ENCODE data around the gene PCDH15. TPM values are rescaled to one million over a fixed set of nuclear protein-coding genes. Genes with fewer than 3 reads are reported as not detected.

The PCDH15 gene
- total and polyA plus RNA-seq, 2 experiments from 2014 or later = 0.29 to 0.66 TPM

DNA sequence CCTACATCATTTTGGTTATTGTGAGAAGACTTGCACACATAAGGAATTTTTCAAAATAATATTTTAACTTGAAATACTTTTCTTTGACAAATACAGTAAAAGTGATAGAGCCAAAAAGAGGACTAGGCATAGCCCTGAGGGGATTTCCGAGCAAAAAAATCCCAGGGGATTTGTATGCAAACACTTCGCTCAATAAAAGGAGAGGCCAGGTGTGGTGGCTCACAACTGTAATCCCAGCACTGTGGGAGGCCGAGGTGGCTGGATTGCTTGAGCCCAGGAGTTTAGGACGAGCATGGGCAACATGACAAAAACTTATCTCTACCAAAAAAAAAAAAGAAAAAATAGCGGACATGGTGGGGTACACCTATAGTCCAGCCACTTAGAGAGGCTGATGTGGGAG lies 193.0 kb downstream of the PCDH15 start (continued):
- TF ChIP-seq JUNB (IDR thresholded peaks at IDR 0.05; ENCODE audit: unreplicated experiment) = no peak
- no peak for TF ChIP-seq EZH2 (IDR thresholded peaks at IDR 0.05; ENCODE audit: low read depth, unreplicated experiment)
- TF ChIP-seq, protein P1, sequence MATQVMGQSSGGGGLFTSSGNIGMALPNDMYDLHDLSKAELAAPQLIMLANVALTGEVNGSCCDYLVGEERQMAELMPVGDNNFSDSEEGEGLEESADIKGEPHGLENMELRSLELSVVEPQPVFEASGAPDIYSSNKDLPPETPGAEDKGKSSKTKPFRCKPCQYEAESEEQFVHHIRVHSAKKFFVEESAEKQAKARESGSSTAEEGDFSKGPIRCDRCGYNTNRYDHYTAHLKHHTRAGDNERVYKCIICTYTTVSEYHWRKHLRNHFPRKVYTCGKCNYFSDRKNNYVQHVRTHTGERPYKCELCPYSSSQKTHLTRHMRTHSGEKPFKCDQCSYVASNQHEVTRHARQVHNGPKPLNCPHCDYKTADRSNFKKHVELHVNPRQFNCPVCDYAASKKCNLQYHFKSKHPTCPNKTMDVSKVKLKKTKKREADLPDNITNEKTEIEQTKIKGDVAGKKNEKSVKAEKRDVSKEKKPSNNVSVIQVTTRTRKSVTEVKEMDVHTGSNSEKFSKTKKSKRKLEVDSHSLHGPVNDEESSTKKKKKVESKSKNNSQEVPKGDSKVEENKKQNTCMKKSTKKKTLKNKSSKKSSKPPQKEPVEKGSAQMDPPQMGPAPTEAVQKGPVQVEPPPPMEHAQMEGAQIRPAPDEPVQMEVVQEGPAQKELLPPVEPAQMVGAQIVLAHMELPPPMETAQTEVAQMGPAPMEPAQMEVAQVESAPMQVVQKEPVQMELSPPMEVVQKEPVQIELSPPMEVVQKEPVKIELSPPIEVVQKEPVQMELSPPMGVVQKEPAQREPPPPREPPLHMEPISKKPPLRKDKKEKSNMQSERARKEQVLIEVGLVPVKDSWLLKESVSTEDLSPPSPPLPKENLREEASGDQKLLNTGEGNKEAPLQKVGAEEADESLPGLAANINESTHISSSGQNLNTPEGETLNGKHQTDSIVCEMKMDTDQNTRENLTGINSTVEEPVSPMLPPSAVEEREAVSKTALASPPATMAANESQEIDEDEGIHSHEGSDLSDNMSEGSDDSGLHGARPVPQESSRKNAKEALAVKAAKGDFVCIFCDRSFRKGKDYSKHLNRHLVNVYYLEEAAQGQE (IDR thresholded peaks at IDR 0.05; ENCODE audit: unreplicated experiment) = no peak
- no peak for TF ChIP-seq ZNF331 (CRISPR knock-in tag; IDR thresholded peaks at IDR 0.05; ENCODE audit: low read depth)
- no peak for TF ChIP-seq STAT1 (IDR thresholded peaks at IDR 0.05; ENCODE audit: unreplicated experiment)

DNA sequence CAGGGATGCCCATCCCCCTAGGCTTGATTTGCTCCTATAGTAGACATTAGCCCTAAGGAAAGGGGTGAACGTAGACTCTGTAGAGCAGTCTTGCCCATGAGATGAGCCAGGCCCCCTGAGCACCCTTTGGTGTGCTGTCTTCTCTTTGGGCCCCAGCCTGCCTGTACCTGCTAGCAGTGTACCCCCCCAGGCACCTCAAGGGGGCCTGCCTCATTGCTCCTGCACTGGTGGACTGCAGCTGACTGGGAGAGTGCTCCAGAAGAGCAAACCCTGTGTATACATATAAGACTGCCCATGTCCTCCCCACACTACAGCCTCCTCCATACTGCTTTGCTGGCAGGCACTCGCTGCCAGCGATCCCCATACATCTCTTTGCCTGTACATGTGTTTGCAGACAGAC lies 206.7 kb downstream of the PCDH15 start:
- Histone ChIP-seq H3K36me3 (ENCODE audit: insufficient read depth) (no peaks in the 10 kb centered on the region), H3K27ac (ENCODE audit: low read depth) (no peak overlapping the region), H3K9me2 (ENCODE audit: insufficient read depth) (no peaks in the 10 kb centered on the region), H3K4me2 (no peak overlapping the region), H3K4me3 (no peak overlapping the region), H3F3A (replicated peaks; ENCODE audit: low read depth) (no peaks in the 10 kb centered on the region), H3K4me1 (ENCODE audit: insufficient read depth) (no peaks in the 10 kb centered on the region), H3K27me3 (ENCODE audit: insufficient read depth) (no peaks in the 10 kb centered on the region), H4K20me1 (replicated peaks; ENCODE audit: insufficient read depth) (no peaks in the 10 kb centered on the region), H3K79me2 (replicated peaks; ENCODE audit: insufficient read depth) (no peaks in the 10 kb centered on the region), H2AFZ (no peak overlapping the region)
- H3K4me1 Mint-ChIP-seq = no peaks in the 10 kb centered on the region
- ATAC-seq (no peak), DNase-seq (ENCODE audit: low spot score) (no peak)
- no peak overlapping the region for H3K27ac Mint-ChIP-seq
- peaks cover 4% of the 10 kb centered on the region for H3K27me3 Mint-ChIP-seq (ENCODE audit: insufficient read depth, low read depth, poor library complexity)
- no peak overlapping the region for H3K4me3 Mint-ChIP-seq
- no peaks in the 10 kb centered on the region; the same call in 2 of the 3 replicates for H3K36me3 Mint-ChIP-seq (ENCODE audit: low read depth)
- peaks cover 7% of the 10 kb centered on the region; the same call in 2 of the 3 replicates for H3K9me3 Mint-ChIP-seq
- TF ChIP-seq, protein P2, sequence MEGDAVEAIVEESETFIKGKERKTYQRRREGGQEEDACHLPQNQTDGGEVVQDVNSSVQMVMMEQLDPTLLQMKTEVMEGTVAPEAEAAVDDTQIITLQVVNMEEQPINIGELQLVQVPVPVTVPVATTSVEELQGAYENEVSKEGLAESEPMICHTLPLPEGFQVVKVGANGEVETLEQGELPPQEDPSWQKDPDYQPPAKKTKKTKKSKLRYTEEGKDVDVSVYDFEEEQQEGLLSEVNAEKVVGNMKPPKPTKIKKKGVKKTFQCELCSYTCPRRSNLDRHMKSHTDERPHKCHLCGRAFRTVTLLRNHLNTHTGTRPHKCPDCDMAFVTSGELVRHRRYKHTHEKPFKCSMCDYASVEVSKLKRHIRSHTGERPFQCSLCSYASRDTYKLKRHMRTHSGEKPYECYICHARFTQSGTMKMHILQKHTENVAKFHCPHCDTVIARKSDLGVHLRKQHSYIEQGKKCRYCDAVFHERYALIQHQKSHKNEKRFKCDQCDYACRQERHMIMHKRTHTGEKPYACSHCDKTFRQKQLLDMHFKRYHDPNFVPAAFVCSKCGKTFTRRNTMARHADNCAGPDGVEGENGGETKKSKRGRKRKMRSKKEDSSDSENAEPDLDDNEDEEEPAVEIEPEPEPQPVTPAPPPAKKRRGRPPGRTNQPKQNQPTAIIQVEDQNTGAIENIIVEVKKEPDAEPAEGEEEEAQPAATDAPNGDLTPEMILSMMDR (conservative IDR thresholded peaks at IDR 0.05; ENCODE audit: low read depth in 2 of 2) = no peak
- TF ChIP-seq, protein P1 (IDR thresholded peaks at IDR 0.05; ENCODE audit: unreplicated experiment) = no peak
- TF ChIP-seq, protein P3, sequence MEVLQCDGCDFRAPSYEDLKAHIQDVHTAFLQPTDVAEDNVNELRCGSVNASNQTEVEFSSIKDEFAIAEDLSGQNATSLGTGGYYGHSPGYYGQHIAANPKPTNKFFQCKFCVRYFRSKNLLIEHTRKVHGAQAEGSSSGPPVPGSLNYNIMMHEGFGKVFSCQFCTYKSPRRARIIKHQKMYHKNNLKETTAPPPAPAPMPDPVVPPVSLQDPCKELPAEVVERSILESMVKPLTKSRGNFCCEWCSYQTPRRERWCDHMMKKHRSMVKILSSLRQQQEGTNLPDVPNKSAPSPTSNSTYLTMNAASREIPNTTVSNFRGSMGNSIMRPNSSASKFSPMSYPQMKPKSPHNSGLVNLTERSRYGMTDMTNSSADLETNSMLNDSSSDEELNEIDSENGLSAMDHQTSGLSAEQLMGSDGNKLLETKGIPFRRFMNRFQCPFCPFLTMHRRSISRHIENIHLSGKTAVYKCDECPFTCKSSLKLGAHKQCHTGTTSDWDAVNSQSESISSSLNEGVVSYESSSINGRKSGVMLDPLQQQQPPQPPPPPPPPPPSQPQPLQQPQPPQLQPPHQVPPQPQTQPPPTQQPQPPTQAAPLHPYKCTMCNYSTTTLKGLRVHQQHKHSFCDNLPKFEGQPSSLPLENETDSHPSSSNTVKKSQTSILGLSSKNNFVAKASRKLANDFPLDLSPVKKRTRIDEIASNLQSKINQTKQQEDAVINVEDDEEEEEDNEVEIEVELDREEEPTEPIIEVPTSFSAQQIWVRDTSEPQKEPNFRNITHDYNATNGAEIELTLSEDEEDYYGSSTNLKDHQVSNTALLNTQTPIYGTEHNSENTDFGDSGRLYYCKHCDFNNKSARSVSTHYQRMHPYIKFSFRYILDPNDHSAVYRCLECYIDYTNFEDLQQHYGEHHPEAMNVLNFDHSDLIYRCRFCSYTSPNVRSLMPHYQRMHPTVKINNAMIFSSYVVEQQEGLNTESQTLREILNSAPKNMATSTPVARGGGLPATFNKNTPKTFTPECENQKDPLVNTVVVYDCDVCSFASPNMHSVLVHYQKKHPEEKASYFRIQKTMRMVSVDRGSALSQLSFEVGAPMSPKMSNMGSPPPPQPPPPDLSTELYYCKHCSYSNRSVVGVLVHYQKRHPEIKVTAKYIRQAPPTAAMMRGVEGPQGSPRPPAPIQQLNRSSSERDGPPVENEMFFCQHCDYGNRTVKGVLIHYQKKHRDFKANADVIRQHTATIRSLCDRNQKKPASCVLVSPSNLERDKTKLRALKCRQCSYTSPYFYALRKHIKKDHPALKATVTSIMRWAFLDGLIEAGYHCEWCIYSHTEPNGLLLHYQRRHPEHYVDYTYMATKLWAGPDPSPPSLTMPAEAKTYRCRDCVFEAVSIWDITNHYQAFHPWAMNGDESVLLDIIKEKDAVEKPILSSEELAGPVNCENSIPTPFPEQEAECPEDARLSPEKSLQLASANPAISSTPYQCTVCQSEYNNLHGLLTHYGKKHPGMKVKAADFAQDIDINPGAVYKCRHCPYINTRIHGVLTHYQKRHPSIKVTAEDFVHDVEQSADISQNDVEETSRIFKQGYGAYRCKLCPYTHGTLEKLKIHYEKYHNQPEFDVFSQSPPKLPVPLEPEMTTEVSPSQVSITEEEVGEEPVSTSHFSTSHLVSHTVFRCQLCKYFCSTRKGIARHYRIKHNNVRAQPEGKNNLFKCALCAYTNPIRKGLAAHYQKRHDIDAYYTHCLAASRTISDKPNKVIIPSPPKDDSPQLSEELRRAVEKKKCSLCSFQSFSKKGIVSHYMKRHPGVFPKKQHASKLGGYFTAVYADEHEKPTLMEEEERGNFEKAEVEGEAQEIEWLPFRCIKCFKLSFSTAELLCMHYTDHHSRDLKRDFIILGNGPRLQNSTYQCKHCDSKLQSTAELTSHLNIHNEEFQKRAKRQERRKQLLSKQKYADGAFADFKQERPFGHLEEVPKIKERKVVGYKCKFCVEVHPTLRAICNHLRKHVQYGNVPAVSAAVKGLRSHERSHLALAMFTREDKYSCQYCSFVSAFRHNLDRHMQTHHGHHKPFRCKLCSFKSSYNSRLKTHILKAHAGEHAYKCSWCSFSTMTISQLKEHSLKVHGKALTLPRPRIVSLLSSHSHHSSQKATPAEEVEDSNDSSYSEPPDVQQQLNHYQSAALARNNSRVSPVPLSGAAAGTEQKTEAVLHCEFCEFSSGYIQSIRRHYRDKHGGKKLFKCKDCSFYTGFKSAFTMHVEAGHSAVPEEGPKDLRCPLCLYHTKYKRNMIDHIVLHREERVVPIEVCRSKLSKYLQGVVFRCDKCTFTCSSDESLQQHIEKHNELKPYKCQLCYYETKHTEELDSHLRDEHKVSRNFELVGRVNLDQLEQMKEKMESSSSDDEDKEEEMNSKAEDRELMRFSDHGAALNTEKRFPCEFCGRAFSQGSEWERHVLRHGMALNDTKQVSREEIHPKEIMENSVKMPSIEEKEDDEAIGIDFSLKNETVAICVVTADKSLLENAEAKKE (CRISPR knock-in tag; IDR thresholded peaks at IDR 0.05) = no peak
- TF ChIP-seq JUNB (IDR thresholded peaks at IDR 0.05; ENCODE audit: unreplicated experiment) (no peak), CREB1 (CRISPR knock-in tag; IDR thresholded peaks at IDR 0.05; ENCODE audit: low read depth) (no peak), EZH2phosphoT487 (IDR thresholded peaks at IDR 0.05; ENCODE audit: unreplicated experiment) (no peak), STAT1 (IDR thresholded peaks at IDR 0.05; ENCODE audit: unreplicated experiment) (no peak), EZH2 (IDR thresholded peaks at IDR 0.05; ENCODE audit: low read depth, unreplicated experiment) (no peak)
